Keratinocyte (primary cell): ENCODE results near the gene MARCHF6. TPM values are rescaled to one million over a fixed set of nuclear protein-coding genes. Genes with fewer than 3 reads are reported as not detected.

ENCODE experiments used
- DNase-seq: peaks from one replicate; pipeline ENCODE4 v3.0.0-alpha.2; 2011; ENCODE audit warnings: low read depth, missing footprints, low spot score
- FAIRE-seq: peaks from 2 replicates; lab custom pipeline; 2011; peaks lifted over from hg19 to GRCh38; lab: Jason Lieb, UNC
- H2AFZ ChIP-seq: 2 replicates; pipeline ENCODE4 v1.6.0; 2012; ENCODE audit warnings: low read length, control low read depth, inconsistent platforms; ENCODE audit not compliant: control insufficient read depth
- H3K27ac ChIP-seq: 2 replicates; pipeline ENCODE4 v1.5.1; 2011; ENCODE audit warnings: low read length; ENCODE audit not compliant: control insufficient read depth, insufficient read depth
- H3K27me3 ChIP-seq: 3 replicates; pipeline ENCODE4 v1.6.0; 2011; ENCODE audit warnings: low read length; ENCODE audit not compliant: control insufficient read depth, insufficient read depth; ENCODE audit errors: extremely low read depth
- H3K36me3 ChIP-seq, 2 experiments: 2 replicates in 1 of 2; 3 replicates in 1 of 2; pipeline ENCODE4 v1.5.1; 2011; ENCODE audit warnings: low read length in 2 of 2, mild to moderate bottlenecking in 1 of 2; ENCODE audit not compliant: control insufficient read depth in 2 of 2, insufficient read depth in 2 of 2; ENCODE audit errors: extremely low read depth in 1 of 2
- H3K4me1 ChIP-seq: 3 replicates; pipeline ENCODE4 v1.5.1; 2011; ENCODE audit warnings: low read length; ENCODE audit not compliant: control insufficient read depth, insufficient read depth; ENCODE audit errors: extremely low read depth
- H3K4me2 ChIP-seq: 3 replicates; pipeline ENCODE4 v1.6.0; 2011; ENCODE audit warnings: low read depth, low read length; ENCODE audit not compliant: control insufficient read depth, insufficient read depth; ENCODE audit errors: extremely low read depth
- H3K4me3 ChIP-seq, 3 experiments: fragments of 200-600 bp in 1 of 3; sonication (generic) in 1 of 3; 2 replicates in 2 of 3; 3 replicates in 1 of 3; pipeline ENCODE4 v1.5.1; 2011 to 2016; ENCODE audit warnings: low read length in 3 of 3, mild to moderate bottlenecking in 3 of 3, control low read depth in 2 of 3, inconsistent platforms in 1 of 3, low read depth in 1 of 3, mixed read lengths in 1 of 3, mixed run types in 1 of 3, moderate library complexity in 1 of 3; ENCODE audit not compliant: control insufficient read depth in 2 of 3, insufficient read depth in 2 of 3; ENCODE audit errors: extremely low read depth in 1 of 3
- H3K79me2 ChIP-seq: 2 replicates; pipeline ENCODE4 v1.6.0; 2012; ENCODE audit warnings: low read length; ENCODE audit not compliant: control insufficient read depth, insufficient read depth
- H3K9ac ChIP-seq: 3 replicates; pipeline ENCODE4 v1.6.0; 2011; ENCODE audit warnings: low read length; ENCODE audit not compliant: control insufficient read depth, insufficient read depth; ENCODE audit errors: extremely low read depth
- H3K9me1 ChIP-seq: 3 replicates; pipeline ENCODE4 v1.6.0; 2011; ENCODE audit warnings: low read length; ENCODE audit not compliant: control insufficient read depth, insufficient read depth; ENCODE audit errors: extremely low read depth
- H3K9me3 ChIP-seq: 2 replicates; pipeline ENCODE4 v1.5.1; 2012; ENCODE audit warnings: low read depth, low read length; ENCODE audit not compliant: control insufficient read depth
- H4K20me1 ChIP-seq: 3 replicates; pipeline ENCODE4 v1.6.0; 2011; ENCODE audit warnings: low read length; ENCODE audit not compliant: control insufficient read depth, insufficient read depth; ENCODE audit errors: extremely low read depth
- EZH2 ChIP-seq: IDR thresholded peaks from one replicate; pipeline ENCODE4 v1.6.1; 2012; ENCODE audit warnings: inconsistent platforms, mild to moderate bottlenecking, low read length, moderate library complexity
- dilution Hi-C: fragments of 300-500 bp; cut with MboI; formaldehyde crosslinking; loops from one replicate; pipeline ENCODE4 v1.7.0; 2020; ENCODE audit warnings: low sequenced_read_pairs; ENCODE audit not compliant: extremely low pct_ligation_motif_present
- polyA plus RNA-seq, 5 experiments: library from polyadenylated mRNA; depleted of rRNA in 3 of 5; stranded (reverse) in 3 of 5; stranded (forward) in 1 of 5; unstranded in 1 of 5; fragments of >200 nt; gene quantifications; 1 replicate in 1 of 5; 2 replicates in 3 of 5; 3 replicates in 1 of 5; pipeline versions ENCODE4 v1.2.1 to v1.2.3, GENCODE V29; 2011 to 2012; ENCODE audit warnings: missing spikeins in 2 of 5, low read depth in 1 of 5, low replicate concordance in 1 of 5
- TF ChIP-seq, protein P1 (sequence below), 3 experiments: IDR thresholded peaks in 1 of 3; conservative IDR thresholded peaks in 1 of 3; optimal IDR thresholded peaks in 1 of 3; 2 replicates in 2 of 3; 3 replicates in 1 of 3; pipeline versions ENCODE3 to v1.5.1; 2011; ENCODE audit warnings: low read length in 3 of 3, mild to moderate bottlenecking in 3 of 3, moderate library complexity in 2 of 3, control low read depth in 1 of 3, inconsistent platforms in 1 of 3; ENCODE audit not compliant: insufficient read depth in 2 of 3; ENCODE audit errors: extremely low read depth in 1 of 3

The MARCHF6 gene
- polyA plus RNA-seq, 1 donor (not counting 4 experiments of a cell fraction or from before 2014, with no cell fraction given): 196 TPM

- Histone ChIP-seq H3K9ac (no peak overlapping the region), H3K4me3 (no peak overlapping the region), H3K4me2 (no peak overlapping the region), H3K27ac (no peak overlapping the region), H3K9me3 (no peaks in the 10 kb centered on the region), H4K20me1 (no peaks in the 10 kb centered on the region), H2AFZ (no peak overlapping the region), H3K79me2 (no peaks in the 10 kb centered on the region), H3K27me3 (no peaks in the 10 kb centered on the region), H3K36me3 (no peaks in the 10 kb centered on the region), H3K4me1 (no peaks in the 10 kb centered on the region), H3K9me1 (no peaks in the 10 kb centered on the region)
- FAIRE-seq (no peak), DNase-seq (no peak)
- no peak for TF ChIP-seq EZH2
- TF ChIP-seq, protein P1, sequence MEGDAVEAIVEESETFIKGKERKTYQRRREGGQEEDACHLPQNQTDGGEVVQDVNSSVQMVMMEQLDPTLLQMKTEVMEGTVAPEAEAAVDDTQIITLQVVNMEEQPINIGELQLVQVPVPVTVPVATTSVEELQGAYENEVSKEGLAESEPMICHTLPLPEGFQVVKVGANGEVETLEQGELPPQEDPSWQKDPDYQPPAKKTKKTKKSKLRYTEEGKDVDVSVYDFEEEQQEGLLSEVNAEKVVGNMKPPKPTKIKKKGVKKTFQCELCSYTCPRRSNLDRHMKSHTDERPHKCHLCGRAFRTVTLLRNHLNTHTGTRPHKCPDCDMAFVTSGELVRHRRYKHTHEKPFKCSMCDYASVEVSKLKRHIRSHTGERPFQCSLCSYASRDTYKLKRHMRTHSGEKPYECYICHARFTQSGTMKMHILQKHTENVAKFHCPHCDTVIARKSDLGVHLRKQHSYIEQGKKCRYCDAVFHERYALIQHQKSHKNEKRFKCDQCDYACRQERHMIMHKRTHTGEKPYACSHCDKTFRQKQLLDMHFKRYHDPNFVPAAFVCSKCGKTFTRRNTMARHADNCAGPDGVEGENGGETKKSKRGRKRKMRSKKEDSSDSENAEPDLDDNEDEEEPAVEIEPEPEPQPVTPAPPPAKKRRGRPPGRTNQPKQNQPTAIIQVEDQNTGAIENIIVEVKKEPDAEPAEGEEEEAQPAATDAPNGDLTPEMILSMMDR (optimal IDR thresholded peaks at IDR 0.05 in 1 of 3, IDR thresholded peaks at IDR 0.05 in 1 of 3, conservative IDR thresholded peaks at IDR 0.05 in 1 of 3; ENCODE audit: extremely low read depth in 1 of 3, insufficient read depth in 2 of 3, low read length in 3 of 3): no peak
- dilution Hi-C loops: no loop called here
Observed at GRCh38 chr5:10319202-10319851, 34.2 kb upstream of the MARCHF6 start.

- TF ChIP-seq, protein P1 (optimal IDR thresholded peaks at IDR 0.05 in 1 of 3, IDR thresholded peaks at IDR 0.05 in 1 of 3, conservative IDR thresholded peaks at IDR 0.05 in 1 of 3; ENCODE audit: extremely low read depth in 1 of 3, insufficient read depth in 2 of 3, low read length in 3 of 3): no peak
- TF ChIP-seq EZH2: no peak
- no peaks in the 10 kb centered on the region for H3K9me1 ChIP-seq
- DNase-seq (no peak), FAIRE-seq (no peak)
- dilution Hi-C loops: no loop called here
- no peak overlapping the region for H3K4me3 ChIP-seq
- H2AFZ ChIP-seq: no peak overlapping the region
- H3K9me3 ChIP-seq: no peaks in the 10 kb centered on the region
- H4K20me1 ChIP-seq: no peaks in the 10 kb centered on the region
- H3K4me2 ChIP-seq: no peak overlapping the region
- no peaks in the 10 kb centered on the region for H3K79me2 ChIP-seq
- H3K27me3 ChIP-seq: no peaks in the 10 kb centered on the region
- H3K4me1 ChIP-seq: peaks cover 4% of the 10 kb centered on the region
- no peak overlapping the region for H3K9ac ChIP-seq
- no peaks in the 10 kb centered on the region for H3K36me3 ChIP-seq
- no peak overlapping the region for H3K27ac ChIP-seq
Observed at GRCh38 chr5:10320793-10321192, 32.7 kb upstream of the MARCHF6 start.
